GM21423 (cell line): ENCODE data around the gene VDAC2.

Experiments used
- ATAC-seq: cut with Tn5 transposase; IDR thresholded peaks from one replicate; pipeline ENCODE4 v1.9.1; 2021; ENCODE audit warnings: mild to moderate bottlenecking, moderate library complexity; ENCODE audit not compliant: unreplicated experiment

Gene VDAC2

GRCh38 chr10:75247797-75248196, 37.2 kb downstream of the VDAC2 start:
- no peak for ATAC-seq

DNA sequence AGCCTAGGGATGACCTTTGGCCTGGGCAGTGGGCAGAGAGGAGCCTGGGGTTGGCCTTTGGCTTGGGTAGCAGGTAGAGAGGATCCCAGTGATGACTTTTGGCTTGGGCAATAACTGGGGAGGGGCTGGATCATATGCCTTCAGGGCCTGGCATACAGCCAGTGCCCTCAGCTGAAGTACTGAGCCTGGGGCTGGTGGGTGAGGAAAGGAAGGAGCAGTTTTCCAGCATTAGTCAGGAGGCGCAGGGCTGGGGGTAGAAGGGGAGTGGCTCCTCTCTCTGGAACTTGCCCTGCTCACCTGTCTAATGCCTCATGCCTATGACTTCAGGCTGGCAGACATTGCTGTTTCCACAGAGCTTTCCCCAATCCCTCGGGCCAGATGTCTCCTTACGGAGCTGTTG, 40.3 kb downstream of the VDAC2 start:
- ATAC-seq = no peak

GRCh38 chr10:75253281-75254220, 43.0 kb downstream of the VDAC2 start:
- ATAC-seq = no peak

GRCh38 chr10:75254739-75255138, 44.1 kb downstream of the VDAC2 start:
- ATAC-seq = no peak

GRCh38 chr10:75260990-75261389, 50.4 kb downstream of the VDAC2 start:
- ATAC-seq = no peak

- ATAC-seq = no peak
Observed at GRCh38 chr10:75261813-75262705, 51.5 kb downstream of the VDAC2 start.

DNA sequence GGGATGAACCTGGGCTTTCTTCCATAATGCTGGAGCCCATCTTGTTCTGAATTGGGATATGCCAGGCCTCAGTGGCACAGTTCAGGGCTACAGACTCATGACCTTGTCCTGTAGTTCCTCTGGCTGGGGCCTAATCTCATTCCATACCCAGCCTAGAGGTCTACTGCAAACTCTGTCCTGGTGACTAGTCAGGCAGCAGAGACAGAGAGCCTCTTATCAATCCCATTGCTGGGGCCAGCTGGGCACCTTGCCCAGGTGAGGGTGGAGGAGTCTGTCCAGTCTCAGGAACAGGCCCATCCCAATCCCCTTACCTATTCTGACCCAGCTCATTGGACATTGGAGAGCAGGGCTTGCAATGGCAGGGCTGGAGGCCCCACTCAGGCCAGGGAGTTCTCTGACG, 53.2 kb downstream of the VDAC2 start:
- ATAC-seq = no peak

DNA sequence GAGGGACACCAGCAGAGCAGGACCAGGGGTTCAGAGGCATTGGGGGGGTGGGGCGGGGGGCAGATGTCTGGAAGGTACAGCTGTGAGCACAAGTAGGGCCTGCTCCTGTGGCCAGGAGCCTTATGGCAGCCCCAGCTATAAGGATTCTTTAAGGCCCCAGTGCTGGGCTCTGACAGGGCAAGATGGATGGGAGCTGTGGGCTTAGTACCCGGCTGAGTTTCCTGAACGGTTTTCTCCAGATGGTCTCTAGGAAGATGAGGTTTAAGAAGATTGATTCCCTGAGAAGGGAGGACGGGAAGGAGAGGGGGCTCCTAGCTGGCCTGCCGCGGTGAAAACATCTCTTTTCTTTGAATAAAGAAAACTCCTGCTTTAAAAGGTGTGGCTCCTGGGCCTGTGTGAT, 55.3 kb downstream of the VDAC2 start:
- no peak for ATAC-seq

GRCh38 chr10:75266945-75267344, 56.3 kb downstream of the VDAC2 start:
- ATAC-seq = no peak

DNA sequence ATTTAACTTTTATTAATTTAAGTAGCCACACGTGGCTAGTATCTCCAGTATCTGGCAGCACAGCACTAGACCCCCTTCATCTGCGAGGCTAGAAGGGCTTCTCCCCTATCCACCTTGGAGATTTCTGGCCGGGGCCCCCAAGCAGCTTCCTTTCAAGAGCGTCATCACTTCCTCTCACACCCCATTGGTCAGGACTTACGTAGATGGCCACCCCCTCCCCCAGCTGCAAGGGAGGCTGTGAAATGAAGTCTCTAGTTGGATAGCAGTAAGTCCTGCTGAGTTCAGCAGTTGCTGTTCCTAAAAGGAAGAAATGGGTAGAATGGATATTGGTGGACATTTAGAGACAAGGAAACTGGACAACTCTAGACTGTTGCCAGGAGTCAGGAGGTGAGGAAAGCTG, 59.0 kb downstream of the VDAC2 start:
- ATAC-seq = no peak

GRCh38 chr10:75272094-75272493, 61.5 kb downstream of the VDAC2 start:
- ATAC-seq = no peak

- ATAC-seq = no peak
Observed at GRCh38 chr10:75272896-75273295, 62.3 kb downstream of the VDAC2 start.

DNA sequence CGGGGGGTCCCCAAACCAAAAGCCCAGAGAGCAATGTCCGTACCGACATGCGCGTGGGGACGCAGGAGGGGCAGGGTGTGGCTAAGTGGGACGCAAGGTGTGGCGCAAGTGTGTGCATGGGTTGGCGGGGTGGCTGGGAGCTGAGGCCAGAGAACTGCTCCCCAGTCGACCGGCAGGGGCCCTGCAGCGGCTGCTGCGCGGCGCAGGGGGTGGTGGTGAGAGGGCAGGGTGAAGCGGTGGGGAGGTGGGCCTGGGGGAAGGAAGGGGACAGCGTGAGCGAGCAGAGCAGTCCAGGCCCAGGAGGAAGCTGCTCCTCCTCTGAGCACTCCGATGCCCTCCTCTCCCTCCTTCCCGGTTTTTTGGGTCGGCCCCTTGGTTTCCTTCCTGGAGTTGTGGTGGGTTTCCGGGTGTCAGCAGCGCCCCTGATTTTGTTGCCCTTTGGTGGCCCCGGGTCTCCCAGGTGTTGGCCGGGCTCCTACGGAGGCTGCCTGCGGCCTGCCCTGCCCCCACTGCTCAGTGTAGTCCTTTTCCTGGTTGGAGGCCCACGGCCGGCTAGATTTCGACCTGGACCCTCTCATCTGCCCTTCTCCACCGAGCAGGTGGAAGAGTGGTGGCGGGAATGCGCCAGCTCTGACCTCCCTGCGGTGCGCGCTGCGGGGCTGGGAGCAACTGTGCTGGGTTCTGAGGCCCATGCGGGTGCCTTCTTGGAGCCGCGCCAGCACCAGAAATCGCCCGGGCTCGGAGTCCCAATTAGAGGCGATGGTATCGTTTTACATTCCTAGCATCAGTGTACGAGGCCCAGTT, 65.7 kb downstream of the VDAC2 start:
- ATAC-seq = no peak

- ATAC-seq = no peak
Observed at GRCh38 chr10:75280236-75280635, 69.6 kb downstream of the VDAC2 start.
